Fibroblast of skin of left quadriceps (primary cell): ENCODE data around the gene WSCD1.

Source experiments
- DNase-seq, 2 experiments: peaks; one replicate each; pipeline ENCODE4 v3.0.0-alpha.2; 2013; ENCODE audit warnings: low read depth in 2 of 2

WSCD1 gene

GRCh38 chr17:6107791-6108190 lies 37.6 kb downstream of the WSCD1 start:
- no peak for DNase-seq

- DNase-seq: no peak
These were observed 38.2 kb downstream of the WSCD1 start for GRCh38 chr17:6108382-6108781.

- DNase-seq: no peak
These were observed 38.8 kb downstream of the WSCD1 start for GRCh38 chr17:6108987-6109386.

- DNase-seq: no peak
These were observed 39.4 kb downstream of the WSCD1 start for GRCh38 chr17:6109536-6109935.

- no peak for DNase-seq
These were observed 39.9 kb downstream of the WSCD1 start for GRCh38 chr17:6110088-6110487.

GRCh38 chr17:6110592-6110991 lies 40.4 kb downstream of the WSCD1 start:
- no peak for DNase-seq

GRCh38 chr17:6120351-6120750 lies 50.2 kb downstream of the WSCD1 start:
- no peak for DNase-seq

GRCh38 chr17:6124856-6125255 lies 54.7 kb downstream of the WSCD1 start:
- no peak for DNase-seq

- DNase-seq: no peak
These were observed 56.6 kb downstream of the WSCD1 start for GRCh38 chr17:6126768-6127167.

GRCh38 chr17:6134721-6135120 lies 64.5 kb downstream of the WSCD1 start:
- DNase-seq: no peak

- DNase-seq: no peak
These were observed 65.1 kb downstream of the WSCD1 start for GRCh38 chr17:6135236-6135635.

- no peak for DNase-seq
These were observed 65.8 kb downstream of the WSCD1 start for GRCh38 chr17:6135996-6136395.

- no peak for DNase-seq
These were observed 67.7 kb downstream of the WSCD1 start for GRCh38 chr17:6137716-6138502.

GRCh38 chr17:6138761-6139446 lies 68.7 kb downstream of the WSCD1 start:
- no peak for DNase-seq

- DNase-seq: no peak
These were observed 69.3 kb downstream of the WSCD1 start for GRCh38 chr17:6139447-6139832.

- no peak for DNase-seq
These were observed 70.0 kb downstream of the WSCD1 start for GRCh38 chr17:6140188-6140587.

GRCh38 chr17:6140728-6141330 lies 70.7 kb downstream of the WSCD1 start:
- no peak for DNase-seq

GRCh38 chr17:6142701-6143100 lies 72.5 kb downstream of the WSCD1 start:
- DNase-seq: no peak

- DNase-seq: no peak
These were observed 75.8 kb downstream of the WSCD1 start for GRCh38 chr17:6145946-6146345.

GRCh38 chr17:6147042-6147441 lies 76.9 kb downstream of the WSCD1 start:
- no peak for DNase-seq

GRCh38 chr17:6153375-6153774 lies 83.2 kb downstream of the WSCD1 start:
- DNase-seq: no peak

- no peak for DNase-seq
These were observed 87.5 kb downstream of the WSCD1 start for GRCh38 chr17:6157716-6158115.
